ENCODE data around the gene SNX8. TPM values are rescaled to one million over a fixed set of nuclear protein-coding genes. Genes with fewer than 3 reads are reported as not detected.
A peak's percentile ranks its signal among the peaks of the same experiment; 100 is the strongest.

SNX8 gene
- polyA plus RNA-seq, 2 of the 4 experiments (the other 2 are of a cell fraction) = 21.2 to 36.3 TPM

- TF ChIP-seq KDM5A (IDR thresholded peaks at IDR 0.05) = peak; percentile 82
- no peak for TF ChIP-seq ESRRA (IDR thresholded peaks at IDR 0.05; ENCODE audit: borderline replicate concordance, low read length)
- TF ChIP-seq SREBF2 (IDR thresholded peaks at IDR 0.05) = no peak
- TF ChIP-seq POLR2A (IDR thresholded peaks at IDR 0.05; ENCODE audit: low read length) = peak; percentile 91
- no peak for TF ChIP-seq HEYL (CRISPR knock-in tag; IDR thresholded peaks at IDR 0.05)
- no peak for TF ChIP-seq HOXB5 (CRISPR knock-in tag; IDR thresholded peaks at IDR 0.05)
- no peak for TF ChIP-seq ZSCAN20 (CRISPR knock-in tag; IDR thresholded peaks at IDR 0.05)
- TF ChIP-seq BCL3 (IDR thresholded peaks at IDR 0.05) = peak; percentile 95
- TF ChIP-seq BHLHE40 (IDR thresholded peaks at IDR 0.05; ENCODE audit: low read depth, low read length) = no peak
- TF ChIP-seq NR3C1 (IDR thresholded peaks at IDR 0.05) = no peak
- TF ChIP-seq MYC (IDR thresholded peaks at IDR 0.05; ENCODE audit: borderline replicate concordance, low read length) = no peak; the same call in 1 of the 2 replicates
- no peak for TF ChIP-seq RARB (CRISPR knock-in tag; IDR thresholded peaks at IDR 0.05)
- TF ChIP-seq MAFK (IDR thresholded peaks at IDR 0.05; ENCODE audit: partially characterized antibody) = no peak
- no peak for TF ChIP-seq CBX2 (IDR thresholded peaks at IDR 0.05; ENCODE audit: borderline replicate concordance, low read depth)
- TF ChIP-seq HDAC2 (IDR thresholded peaks at IDR 0.05) = peak; percentile 71; the same call in 1 of the 2 replicates
- TF ChIP-seq FOSL2 (IDR thresholded peaks at IDR 0.05) = no peak
- TF ChIP-seq FOSL2 (CRISPR knock-in tag; IDR thresholded peaks at IDR 0.05) = peak; percentile 4; the same call in 1 of the 2 replicates
- TF ChIP-seq SMC3 (IDR thresholded peaks at IDR 0.05) = no peak
- no peak for TF ChIP-seq KDM1A (IDR thresholded peaks at IDR 0.05; ENCODE audit: low read depth)
- TF ChIP-seq FOSB (CRISPR knock-in tag; IDR thresholded peaks at IDR 0.05) = no peak
- peak; percentile 89 for TF ChIP-seq E2F6 (IDR thresholded peaks at IDR 0.05; ENCODE audit: borderline replicate concordance, low read depth)
- no peak for TF ChIP-seq NPAS2 (CRISPR knock-in tag; IDR thresholded peaks at IDR 0.05; ENCODE audit: borderline replicate concordance)
- TF ChIP-seq CTCF (IDR thresholded peaks at IDR 0.05) = no peak
- no peak for TF ChIP-seq EP300 (IDR thresholded peaks at IDR 0.05)
- TF ChIP-seq PBX3 (IDR thresholded peaks at IDR 0.05) = 0 out of 2 replicates have a peak, but pooled peaks have one; percentile 19
Measured at GRCh38 chr7:2241580-2242540, 72.4 kb downstream of the SNX8 start, which contains the start of the genes MRM2 and NUDT1 (continued).

GRCh38 chr7:2239242-2239641, 75.0 kb downstream of the SNX8 start:
- no peak overlapping the region for H3K27ac ChIP-seq
- TF ChIP-seq NPAS2 (CRISPR knock-in tag; IDR thresholded peaks at IDR 0.05; ENCODE audit: borderline replicate concordance) (no peak), CHD4 (IDR thresholded peaks at IDR 0.05; ENCODE audit: borderline replicate concordance) (no peak), RARB (CRISPR knock-in tag; IDR thresholded peaks at IDR 0.05) (no peak), CEBPB (IDR thresholded peaks at IDR 0.05) (no peak), TP53 (CRISPR knock-in tag; IDR thresholded peaks at IDR 0.05) (no peak), BHLHE40 (IDR thresholded peaks at IDR 0.05; ENCODE audit: low read depth, low read length) (no peak), JUNB (IDR thresholded peaks at IDR 0.05) (no peak), CBX2 (IDR thresholded peaks at IDR 0.05; ENCODE audit: borderline replicate concordance, low read depth) (no peak), NFE2L2 (conservative IDR thresholded peaks at IDR 0.05; ENCODE audit: low read length) (no peak)
- peaks cover 16% of the 10 kb centered on the region for H3K4me1 ChIP-seq
- DNase-seq (ENCODE audit: low read depth in 1 of 2, low spot score in 1 of 2) (no peak), ATAC-seq (no peak), FAIRE-seq (no peak)
- no peak overlapping the region for H3K4me2 ChIP-seq
- no peaks in the 10 kb centered on the region for H3K9me3 ChIP-seq
- H3K4me3 ChIP-seq = no peak overlapping the region
- 96% methylated on average over 17 of the region's 17 CpGs for WGBS (ENCODE audit: missing lambda C conversion rate)
- ChIA-PET CTCF (interaction anchor here (4.4 kb wide), 1 partner anchor 108 kb away, joined by 18 read pairs; no protein-coding TSS in a partner anchor), POLR2A (no interaction called here)

Data from A549 (cell line).